Mammary epithelial cell (primary cell): ENCODE measurements around the gene TMCC1.

Experiments used
- CTCF ChIP-seq, 2 donors: IDR thresholded peaks in 1 of 2; conservative IDR thresholded peaks in 1 of 2; 2 replicates each; pipeline ENCODE4 v1.5.1; 2011 to 2012; ENCODE audit warnings: inconsistent platforms in 2 of 2, low read length in 2 of 2, mild to moderate bottlenecking in 2 of 2, control low read depth in 1 of 2, low read depth in 1 of 2; ENCODE audit not compliant: insufficient read depth in 1 of 2; ENCODE audit errors: extremely low read depth in 1 of 2
- EZH2 ChIP-seq: IDR thresholded peaks from 2 replicates; pipeline ENCODE4 v1.6.1; 2012; ENCODE audit warnings: low read length, inconsistent platforms, borderline replicate concordance

GRCh38 chr3:129831503-129831902 lies 62.0 kb downstream of the TMCC1 start:
- TF ChIP-seq CTCF (conservative IDR thresholded peaks at IDR 0.05 in 1 of 2, IDR thresholded peaks at IDR 0.05 in 1 of 2; ENCODE audit: extremely low read depth in 1 of 2, insufficient read depth in 1 of 2, low read depth in 1 of 2, low read length in 2 of 2) (no peak), EZH2 (no peak)
